Activated CD4-positive, alpha-beta T cell treated with anti-CD3 and anti-CD28 coated beads for 24 hours (primary cell): ENCODE data around the gene RTN3.
"Not testable (repeated sequence)": the region's sequence is repeated elsewhere in the genome, so short reads cannot be mapped to it uniquely, and the experiment has no call there.

Experiments used
- DNase-seq, 2 donors: peaks; one replicate each; pipeline ENCODE4 v3.0.0-alpha.2; 2020; ENCODE audit warnings: low read depth in 2 of 2

Gene RTN3

DNA sequence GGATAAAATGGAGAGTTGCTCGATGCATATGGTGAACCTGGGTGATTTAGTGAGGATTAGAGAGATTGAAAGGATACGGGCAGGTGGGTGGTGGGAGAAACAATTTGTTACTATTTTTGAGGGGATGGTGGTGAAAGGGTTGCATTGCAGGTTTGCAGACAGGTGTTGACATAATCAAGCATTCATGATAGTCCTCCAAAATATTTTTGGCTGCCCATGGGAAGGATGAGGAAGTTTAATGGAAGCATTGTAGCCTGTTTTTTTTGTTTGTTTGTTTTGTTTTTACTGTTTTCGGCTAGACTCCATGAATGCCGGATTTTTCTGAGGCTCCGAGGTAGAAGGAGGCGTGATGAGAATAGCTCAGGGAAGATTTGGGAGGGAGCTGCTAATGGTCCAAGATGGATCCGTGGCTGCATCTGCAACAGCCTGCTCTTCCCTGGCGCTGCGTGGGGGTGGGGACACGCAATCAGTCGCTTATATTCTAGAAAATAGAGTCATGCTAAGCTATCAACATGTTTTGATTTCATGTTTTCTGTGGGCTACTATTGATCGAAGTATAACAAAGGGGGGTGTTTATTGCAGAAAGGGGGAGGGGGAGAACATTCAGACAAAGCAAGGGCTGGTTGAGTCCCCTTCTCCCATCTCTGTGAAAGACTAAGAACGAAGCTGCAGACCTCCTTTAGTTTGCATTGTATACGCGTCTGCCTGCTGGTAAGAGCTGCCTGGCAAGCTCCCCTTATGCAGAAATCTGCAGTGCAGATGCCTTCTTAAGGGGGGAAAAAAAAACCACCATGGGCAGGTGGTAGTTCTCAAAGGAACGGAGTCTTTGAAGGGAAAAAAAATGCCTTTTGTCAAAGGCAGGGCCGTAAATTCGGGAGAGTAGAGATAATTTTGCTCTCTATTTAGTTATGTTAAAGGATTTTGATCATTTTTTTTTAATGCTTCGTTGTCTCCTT lies 1.0 kb downstream of the RTN3 start:
- no peak for DNase-seq

DNA sequence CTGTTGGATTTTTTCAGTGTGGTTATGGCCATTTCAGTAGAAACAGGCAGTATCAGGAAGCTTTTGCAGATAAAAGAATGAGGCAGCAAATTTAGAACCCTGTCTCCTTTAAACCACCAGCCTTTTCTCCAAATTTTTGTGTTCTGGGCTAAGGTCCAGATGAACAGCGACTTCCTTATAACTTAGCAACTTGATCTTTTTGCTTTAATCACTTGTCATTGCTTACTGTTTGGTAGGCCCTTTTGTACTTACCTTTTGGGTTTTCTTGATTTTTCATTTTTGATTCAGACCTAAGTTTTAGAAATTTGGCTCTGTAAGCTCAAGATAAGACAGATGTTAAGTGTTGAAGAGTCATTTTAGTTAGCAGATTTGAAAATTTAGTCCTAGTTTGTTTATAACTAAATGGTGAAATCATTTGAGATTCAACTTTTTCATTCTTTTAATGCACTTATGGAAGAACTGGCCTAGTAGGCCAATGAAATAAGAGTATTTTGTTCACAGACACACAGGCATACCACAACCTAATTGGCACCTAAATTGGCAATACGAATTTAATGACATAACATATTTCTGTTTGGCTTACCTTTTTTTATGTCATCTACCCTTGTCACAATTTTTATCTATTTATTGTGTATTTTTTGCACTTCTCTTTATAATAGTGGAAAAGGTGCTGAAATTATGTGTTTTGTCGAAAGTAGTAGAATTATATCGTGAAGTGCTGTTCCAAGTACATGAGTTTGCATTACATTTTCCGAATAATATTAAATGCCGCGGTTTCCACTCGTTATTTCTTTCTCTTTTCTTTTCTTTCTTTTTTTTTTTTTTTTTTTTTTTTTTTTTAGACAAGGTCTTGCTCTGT lies 2.1 kb downstream of the RTN3 start:
- DNase-seq = no peak

DNA sequence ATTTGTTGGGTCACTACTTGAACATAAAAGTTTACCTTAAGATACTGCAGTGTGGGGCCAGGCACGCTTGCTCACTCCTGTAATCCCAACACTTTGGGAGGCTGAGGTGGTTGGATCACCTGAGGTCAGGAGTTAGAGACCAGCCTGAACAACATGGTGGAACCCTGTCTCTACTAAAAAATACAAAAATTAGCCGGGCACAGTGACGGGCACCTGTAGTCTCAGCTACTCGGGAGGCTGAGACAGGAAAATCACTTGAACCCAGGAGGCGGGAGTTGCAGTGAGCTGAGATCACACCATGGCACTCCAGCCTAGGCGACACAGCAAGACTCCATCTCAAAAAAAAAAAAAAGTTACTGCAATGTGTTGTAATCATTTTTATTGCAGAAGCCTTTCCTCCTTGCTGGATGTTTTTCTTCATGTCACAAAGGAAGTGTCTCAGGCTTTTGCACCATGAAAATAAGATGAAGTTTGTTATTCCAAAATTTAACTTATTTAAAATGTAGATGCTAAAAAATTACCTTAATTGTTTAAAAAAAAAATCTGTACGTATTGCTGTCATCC lies 3.9 kb downstream of the RTN3 start:
- not testable (repeated sequence) for DNase-seq

DNA sequence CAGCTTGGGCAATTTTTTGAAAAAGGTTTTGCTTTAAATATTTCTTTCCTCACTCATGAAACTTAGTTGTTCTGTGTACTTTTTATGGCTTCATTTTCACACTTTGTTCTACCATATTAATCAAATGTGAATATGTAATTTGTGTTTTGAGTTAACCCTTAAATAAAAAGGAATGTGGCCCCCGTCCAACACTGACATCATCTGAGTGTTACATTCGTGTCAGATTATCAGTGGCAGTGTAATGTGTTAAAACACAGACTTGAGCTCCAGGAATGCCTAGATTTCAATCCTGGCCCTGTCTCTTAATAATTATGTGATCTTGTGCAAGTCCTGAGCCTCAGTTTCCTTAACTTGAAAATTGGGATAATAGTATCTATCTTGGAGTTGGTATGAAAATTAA lies 5.6 kb downstream of the RTN3 start:
- DNase-seq = no peak

DNA sequence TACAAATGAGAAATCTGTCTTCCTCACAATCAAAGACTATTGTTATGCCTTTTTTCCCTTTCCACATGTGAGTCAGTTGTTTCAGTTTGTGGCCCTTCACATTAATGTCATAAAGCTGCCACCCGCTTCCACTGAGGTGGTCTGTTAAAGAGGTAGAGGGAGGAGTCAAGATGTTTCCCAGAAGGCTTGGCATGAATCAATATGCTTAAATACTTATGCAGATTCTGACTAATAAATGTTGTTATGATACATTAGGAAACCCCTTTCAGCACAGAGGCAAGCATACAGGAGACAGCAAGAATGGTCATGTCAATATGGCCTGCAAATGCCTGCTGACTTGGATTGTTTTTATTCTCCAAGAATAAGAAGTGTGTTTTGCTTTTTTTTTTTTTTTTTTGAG lies 6.5 kb downstream of the RTN3 start:
- no peak for DNase-seq

DNA sequence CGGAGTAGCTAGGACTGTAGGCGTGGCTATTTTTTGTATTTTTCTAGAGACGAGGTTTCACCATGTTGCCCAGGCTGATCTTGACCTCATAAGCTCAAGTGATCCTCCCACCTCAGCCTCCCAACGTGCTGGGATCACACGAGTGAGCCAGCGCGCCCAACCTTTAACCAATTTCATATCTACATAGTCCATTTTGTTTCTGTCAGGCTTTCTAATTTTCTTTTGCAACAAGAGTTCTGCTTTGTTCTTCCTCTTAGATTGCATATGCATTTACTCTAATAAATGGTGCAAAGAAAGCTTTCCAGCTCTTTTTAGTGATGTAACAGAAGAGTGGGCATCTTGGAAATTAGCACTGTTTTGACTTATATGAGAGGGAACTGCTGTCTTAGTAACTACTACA lies 13.3 kb downstream of the RTN3 start:
- DNase-seq = no peak

DNA sequence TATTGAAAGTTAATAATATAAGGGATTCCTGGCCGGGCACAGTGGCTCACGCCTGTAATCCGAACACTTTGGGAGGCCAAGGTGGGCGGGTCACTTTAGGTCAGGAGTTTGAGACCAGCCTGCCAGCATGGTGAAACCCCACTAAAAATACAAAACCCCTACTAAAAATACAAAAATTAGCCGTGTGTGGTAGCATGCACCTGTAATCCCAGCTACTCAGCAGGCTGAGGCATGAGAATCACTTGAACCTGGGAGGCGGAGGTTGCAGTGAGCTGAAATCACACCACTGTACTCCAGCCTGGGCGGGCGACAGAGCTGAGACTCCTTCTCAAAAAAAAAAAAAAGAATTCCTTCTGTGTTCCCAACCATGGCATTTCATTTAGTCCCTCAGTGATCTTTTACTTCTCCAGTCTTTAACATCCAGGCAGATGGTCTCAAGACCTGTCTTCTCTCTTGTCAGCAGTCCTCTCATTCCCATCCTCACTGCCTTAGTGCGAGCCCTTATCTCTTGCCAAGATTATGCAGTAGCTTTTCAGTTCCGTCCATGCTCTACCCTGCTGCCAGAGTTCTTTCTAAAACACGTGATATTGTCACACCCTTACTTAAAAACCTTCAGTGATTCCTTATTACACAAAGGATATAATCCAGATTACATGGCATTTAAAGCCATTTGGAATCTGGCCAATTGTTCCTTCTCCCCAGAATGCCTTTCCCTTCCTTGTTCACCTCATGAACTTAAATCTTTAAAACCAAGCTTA lies 17.9 kb downstream of the RTN3 start:
- no peak for DNase-seq

DNA sequence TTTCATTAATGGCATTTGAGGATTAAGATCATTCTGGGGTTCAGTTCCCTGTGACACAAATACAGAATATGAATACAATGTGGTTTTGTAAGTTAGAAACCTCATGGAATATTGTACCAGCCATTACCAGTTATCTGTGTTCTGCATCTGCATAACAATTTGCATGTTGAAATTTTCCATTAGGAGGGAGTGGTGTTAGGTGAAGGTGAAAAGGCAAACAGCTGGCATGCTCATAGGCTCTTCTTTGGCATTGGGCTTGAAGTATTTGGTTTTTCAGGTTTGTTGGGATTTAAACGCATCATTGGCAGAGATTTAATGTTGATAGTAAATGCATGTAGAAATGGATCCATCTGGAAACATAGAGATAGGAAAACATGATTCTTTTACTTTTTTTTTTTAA lies 18.6 kb downstream of the RTN3 start:
- DNase-seq = no peak

DNA sequence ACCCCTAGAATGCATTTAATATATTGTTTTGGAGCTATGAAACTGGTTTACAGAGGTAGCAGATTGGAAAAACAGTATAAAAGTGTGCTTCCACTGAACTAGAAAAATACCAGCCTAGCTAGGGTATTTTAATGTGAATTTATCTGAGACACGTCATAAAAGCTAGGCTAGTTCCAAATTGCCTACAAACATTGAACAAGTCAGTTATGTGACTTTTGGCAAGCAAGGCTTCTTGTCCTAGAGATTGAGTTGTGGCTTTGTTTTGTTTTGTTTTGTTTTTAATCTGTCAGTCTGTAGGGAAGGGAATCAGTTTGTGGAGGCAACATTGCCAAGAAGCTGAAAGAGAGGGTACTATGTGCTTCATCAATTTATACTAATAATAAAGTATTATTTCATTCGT lies 24.2 kb downstream of the RTN3 start:
- DNase-seq = no peak

DNA sequence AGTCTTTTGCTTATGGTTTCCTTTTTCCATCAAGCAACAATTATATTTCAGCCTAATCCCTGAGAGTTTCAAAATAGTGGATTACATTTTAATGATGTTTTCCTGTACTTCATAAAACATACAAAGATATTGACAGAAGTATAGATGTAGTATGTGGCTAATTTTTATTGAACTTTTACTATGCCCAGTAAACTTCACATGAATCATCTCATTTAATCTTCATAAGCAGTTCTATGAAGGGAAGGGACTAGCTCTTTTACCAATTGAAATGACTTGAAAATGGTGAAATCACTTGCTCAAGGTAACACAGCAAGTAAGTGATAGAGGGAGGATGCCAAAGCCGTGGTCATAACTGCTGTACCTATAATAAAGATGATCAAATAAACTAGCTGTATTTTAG lies 27.5 kb downstream of the RTN3 start:
- no peak for DNase-seq

DNA sequence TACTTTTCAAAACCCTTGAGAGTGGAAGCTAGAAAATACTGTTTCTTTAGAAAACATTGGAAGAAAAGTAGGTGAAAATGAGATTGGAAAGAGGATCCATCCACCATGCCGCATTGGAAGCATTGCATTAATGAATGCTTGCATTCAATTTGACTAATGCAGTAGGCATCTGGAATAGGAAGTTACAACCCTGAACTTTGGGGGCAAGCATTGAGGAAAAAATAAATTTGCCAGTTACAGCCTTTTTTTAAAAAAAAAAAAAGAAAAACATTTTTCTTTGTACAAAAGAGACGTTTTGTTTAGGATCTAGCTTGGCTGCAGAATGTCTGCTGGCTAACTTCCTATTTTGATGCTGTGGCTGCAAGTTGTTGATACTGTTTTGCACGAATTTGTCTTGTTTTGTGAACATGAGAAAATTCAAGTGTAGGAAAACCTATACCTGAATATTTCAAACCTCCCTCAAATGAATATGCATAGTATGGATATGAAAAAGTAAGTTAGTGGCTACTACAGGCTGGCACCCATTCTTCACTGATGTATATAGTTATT lies 28.1 kb downstream of the RTN3 start:
- DNase-seq = no peak

DNA sequence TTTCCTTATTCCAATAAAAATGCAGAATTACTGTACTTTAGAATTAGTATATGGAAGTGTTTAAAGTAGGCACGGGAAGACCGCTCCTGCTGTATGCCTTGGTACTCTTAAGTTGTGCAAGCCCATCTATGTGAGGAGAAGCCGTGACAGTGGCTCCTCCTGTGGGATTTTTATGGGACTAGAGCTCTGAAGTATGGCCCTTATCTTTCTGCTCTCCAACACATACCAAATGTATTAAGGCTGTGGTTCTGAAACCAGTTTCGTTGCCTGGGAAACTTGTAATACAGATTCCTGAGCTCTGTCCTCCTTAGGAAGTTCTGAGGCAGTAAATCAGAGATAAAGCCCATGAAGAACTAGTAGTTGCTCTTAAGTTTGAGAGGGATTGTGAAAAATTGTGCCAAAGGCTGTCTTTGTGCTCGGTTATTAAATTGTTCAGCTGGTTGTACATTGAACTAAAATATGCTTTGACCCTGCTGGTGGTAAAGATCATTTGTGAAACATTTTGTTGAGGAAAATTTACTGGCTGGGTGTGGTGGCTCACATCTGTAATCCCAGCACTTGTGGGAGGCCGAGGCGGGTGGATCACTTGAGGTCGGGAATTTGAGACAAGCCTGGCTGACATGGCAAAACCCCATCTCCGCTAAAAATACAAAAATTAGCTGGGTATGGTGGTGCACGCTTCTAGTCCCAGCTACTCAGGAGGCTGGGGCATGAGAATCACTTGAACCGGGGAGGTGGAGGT lies 29.3 kb downstream of the RTN3 start:
- DNase-seq = no peak

DNA sequence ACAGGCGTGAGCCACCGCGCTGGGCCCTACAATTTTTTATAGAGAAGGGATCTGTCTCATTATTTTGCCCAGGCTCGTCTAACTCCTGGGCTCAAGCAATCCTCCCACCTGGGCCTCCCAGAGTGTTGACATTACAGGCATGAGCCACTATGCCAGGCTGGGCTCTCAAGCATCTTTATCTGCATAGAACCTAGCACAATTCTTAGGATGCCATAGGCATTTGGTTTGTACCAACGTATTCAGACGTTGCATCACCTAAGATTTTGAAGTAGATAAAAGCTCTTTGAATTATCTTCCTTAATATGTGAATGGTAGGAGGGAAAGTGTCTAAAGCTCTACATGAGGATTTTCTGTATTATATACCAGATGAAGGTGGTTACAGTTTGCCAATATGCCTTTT lies 30.5 kb downstream of the RTN3 start:
- no peak for DNase-seq

DNA sequence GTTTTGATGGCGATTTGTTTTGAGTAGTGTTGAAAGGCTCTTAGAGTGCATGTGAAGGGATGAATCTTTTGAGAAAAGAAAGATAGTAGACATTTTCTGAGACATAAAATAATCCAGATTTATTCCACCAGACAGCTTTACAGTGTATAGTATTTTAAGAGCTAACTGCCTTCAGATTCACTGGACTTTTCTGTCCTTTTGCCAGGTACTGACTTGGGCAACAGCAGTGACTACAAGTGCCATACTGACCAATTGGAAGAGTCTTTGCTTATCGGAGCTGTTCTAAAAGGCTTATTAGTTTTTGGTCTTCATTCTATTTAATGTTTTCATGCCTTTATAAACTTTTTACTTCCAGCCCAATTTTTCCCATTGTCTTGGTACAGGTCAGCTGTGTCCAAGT lies 32.5 kb downstream of the RTN3 start:
- DNase-seq = no peak

DNA sequence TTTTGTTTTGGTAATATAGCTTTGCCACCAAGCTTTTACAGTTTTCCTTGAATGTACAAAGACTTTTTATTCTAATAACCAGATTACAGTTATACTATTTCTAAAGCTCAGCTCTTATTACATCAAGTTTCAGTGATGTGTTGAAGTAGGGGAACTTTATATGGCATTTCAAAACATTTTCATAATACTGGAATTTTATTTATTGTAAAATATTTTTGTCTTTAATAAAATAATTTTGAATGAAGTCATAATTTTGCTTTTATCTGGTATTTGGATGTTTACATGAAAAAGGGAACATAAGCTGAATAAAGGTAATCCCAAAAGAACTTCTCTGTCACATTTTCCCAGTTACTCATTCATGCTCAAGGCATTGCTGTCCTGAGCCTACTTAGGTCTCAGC lies 34.7 kb downstream of the RTN3 start:
- no peak for DNase-seq

DNA sequence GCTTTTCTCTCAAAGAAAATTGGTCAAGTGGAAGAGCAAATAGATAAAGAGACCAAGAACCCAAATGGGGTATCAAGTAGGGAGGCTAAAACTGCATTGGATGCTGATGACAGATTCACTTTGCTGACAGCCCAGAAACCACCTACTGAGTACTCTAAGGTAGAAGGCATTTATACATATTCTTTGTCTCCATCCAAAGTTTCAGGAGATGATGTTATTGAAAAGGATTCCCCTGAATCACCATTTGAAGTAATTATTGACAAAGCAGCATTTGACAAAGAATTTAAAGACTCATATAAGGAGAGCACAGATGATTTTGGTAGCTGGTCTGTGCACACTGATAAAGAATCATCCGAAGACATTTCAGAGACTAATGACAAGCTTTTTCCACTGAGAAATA lies 37.7 kb downstream of the RTN3 start:
- no peak for DNase-seq

DNA sequence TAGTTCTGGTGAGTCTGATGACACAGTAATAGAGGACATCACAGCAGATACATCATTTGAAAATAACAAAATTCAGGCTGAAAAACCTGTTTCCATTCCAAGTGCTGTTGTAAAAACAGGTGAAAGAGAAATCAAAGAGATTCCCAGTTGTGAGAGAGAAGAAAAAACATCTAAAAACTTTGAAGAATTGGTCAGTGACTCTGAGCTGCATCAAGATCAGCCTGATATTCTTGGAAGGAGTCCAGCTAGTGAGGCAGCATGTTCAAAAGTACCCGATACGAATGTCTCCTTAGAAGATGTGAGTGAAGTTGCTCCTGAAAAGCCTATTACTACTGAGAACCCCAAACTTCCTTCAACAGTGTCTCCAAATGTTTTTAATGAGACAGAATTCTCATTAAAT lies 38.7 kb downstream of the RTN3 start:
- no peak for DNase-seq

DNA sequence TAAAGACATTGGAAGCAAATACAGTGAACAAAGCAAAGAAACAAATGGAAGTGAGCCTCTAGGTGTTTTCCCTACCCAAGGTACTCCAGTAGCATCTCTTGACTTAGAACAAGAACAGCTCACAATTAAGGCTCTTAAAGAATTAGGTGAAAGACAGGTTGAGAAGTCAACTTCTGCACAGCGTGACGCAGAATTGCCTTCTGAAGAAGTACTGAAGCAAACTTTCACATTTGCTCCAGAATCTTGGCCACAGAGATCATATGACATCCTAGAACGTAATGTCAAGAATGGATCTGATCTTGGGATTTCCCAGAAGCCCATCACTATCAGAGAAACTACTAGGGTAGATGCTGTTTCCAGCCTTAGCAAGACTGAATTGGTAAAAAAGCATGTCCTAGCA lies 39.3 kb downstream of the RTN3 start:
- DNase-seq = no peak

DNA sequence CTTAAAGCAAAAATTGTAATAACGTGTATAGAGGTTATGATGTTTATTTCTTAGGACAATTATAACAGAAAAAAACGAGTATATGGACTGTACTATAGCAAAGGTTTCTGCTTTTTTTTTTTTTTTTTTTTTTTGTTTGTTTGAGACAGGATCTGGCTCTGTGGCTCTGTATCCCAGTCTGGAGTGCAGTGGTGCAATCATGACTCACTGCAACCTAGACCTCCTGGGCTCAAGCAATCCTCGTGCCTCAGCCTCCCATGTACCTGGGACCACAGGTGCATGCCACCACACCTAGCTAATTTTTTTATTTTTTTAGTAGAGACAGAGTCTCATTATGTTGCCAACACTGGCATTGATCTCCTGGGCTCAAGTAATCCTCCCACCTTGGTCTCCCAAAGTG lies 48.0 kb downstream of the RTN3 start:
- no peak for DNase-seq

DNA sequence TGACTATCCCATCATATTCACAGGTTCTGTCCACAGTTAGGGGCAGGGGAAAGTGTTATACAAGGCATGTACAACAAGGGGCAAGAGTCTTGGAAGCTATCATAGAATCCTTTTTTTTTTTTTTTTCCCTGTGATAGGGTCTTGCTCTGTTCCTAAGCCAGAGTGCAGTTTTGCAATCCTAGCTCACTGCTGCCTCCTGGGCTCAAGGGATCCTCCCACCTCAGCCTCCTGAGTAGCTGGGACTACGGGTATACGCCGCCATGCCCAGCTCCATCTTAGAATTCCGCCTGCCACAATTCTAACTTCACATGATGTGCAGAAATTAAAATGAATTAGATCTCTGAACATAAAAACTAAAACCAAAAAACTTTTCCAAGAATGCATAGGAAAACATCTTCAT lies 55.6 kb downstream of the RTN3 start:
- DNase-seq = no peak

DNA sequence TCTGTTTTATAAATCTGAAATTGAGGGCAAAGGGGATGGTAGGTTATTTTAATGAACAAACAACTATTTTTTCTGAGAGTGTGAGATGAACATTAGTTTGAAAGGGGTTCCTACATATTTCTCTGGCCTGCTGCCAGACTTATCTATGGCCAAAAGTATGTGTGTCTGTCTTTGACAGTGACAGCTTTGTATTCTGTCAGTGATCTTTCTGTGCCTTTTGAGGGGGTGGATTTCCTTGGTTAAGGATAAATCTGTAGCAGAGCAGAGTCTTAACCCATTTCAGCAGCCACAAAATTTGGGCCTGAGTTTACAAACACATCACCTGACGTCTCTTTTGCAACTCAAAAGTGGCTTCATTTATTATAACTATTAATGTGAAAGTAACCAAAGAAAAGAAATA lies 56.4 kb downstream of the RTN3 start:
- DNase-seq = no peak
